Left ventricle myocardium inferior (tissue), 1 donor: Measurements from ENCODE around the gene DNAL1. TPM values are rescaled to one million over a fixed set of nuclear protein-coding genes. Genes with fewer than 3 reads are reported as not detected.

ENCODE experiments used
- DNase-seq: peaks from one replicate; pipeline ENCODE4 v3.0.0-alpha.2; 2020
- H3K27ac ChIP-seq: fragments of 200-600 bp; replicated peaks from 2 replicates; pipeline ENCODE4 v1.8.0; 2021
- H3K27me3 ChIP-seq: fragments of 200-600 bp; 2 replicates; pipeline ENCODE4 v1.8.0; 2021; ENCODE audit warnings: low read depth
- H3K36me3 ChIP-seq: fragments of 200-600 bp; 2 replicates; pipeline ENCODE4 v1.8.0; 2021
- H3K4me1 ChIP-seq: fragments of 200-600 bp; 2 replicates; pipeline ENCODE4 v1.8.0; 2021
- H3K4me3 ChIP-seq: fragments of 200-600 bp; 2 replicates; pipeline ENCODE4 v1.8.0; 2021; ENCODE audit warnings: mild to moderate bottlenecking, moderate library complexity
- H3K9me3 ChIP-seq: fragments of 200-600 bp; replicated peaks from 2 replicates; pipeline ENCODE4 v1.8.0; 2021
- CTCF ChIP-seq: fragments of 200-600 bp; IDR thresholded peaks from 2 replicates; pipeline ENCODE4 v1.8.0; 2021; ENCODE audit warnings: antibody characterized with exemption, mild to moderate bottlenecking, borderline replicate concordance
- intact Hi-C: fragments of 100-400 bp; cut with micrococcal nuclease; formaldehyde crosslinking; loops from one replicate; pipeline ENCODE4 v1.11.0; 2022
- total RNA-seq: library from RNA; stranded (reverse); fragmentation: NEBNext Ultra II Directional; extraction: Animal tissue kit (Norgen Biotek cat#: 25700); gene quantifications from one replicate; pipeline ENCODE4 v1.2.1, GENCODE V29; 2021
- donor health status: DM: no; HTN: yes; CAD: no; lungs with severe emphysema.

DNAL1 gene
- total RNA-seq, 1 donor from 2014 or later: 15.2 TPM

DNA sequence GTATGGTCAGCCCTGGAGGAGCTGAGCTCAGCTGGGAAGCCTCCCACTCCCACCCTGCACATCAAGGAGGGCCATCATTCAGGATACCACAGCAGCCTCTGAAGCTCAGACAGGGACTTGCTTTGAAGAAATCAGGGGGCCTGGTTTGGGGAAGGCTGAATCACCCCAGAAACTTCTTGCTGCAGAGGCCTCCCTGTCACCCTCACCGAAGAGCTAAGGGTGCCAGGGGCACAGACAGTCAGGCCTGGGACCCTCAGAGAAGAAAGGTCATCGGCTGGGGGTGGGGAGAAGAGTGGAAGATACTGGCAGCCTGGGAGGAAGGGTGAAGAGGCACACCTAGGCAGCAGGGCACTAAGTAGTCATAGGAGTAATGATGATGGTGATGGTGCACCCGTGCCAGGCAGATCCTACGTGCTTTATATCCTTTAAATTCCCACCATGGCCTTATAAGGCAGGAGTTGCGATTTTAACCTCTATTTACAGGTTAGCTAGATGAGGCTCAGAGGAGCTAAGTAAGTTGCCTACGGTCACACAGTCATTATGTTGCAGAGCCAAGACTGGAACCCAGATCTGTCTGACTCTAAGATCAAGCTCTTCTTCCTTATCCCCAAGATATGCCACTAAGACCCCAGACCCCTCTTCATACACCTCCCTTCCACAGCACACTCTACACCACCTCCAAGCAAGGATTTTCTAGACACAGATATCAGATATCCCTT is 97.9 kb downstream of the DNAL1 start:
- Histone ChIP-seq H3K4me1 (peaks cover 98% of the 10 kb centered on the region), H3K9me3 (no peaks in the 10 kb centered on the region), H3K36me3 (peaks cover 21% of the 10 kb centered on the region), H3K4me3 (peak overlapping the region; percentile 51), H3K27me3 (no peaks in the 10 kb centered on the region), H3K27ac (peak overlapping the region; percentile 100)
- TF ChIP-seq CTCF: no peak
- intact Hi-C loops: no loop called here
- no peak for DNase-seq

DNA sequence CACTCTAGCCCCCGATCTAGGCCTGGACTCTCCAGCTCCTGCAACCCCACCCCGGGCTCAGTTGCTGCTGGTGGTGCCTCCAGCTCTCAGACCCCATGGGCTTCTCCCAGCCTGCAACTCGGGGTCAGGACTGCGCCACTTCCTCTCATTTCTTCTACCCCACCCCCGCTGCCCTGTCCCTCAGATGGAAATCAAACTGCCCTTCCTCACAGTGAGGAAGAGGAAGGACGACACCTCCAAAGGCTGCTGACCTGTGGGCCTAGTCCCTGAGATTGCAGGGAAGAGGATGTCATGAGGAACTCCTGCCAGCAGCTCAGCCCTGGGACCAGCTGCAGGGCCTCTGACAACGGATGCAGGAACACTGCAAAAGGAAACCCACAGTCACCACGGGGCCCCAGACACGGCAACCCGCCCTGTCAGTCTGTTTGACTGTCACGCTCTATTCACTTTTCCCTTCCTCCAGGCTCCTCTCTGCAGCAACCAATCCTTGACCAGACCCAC is 98.7 kb downstream of the DNAL1 start:
- intact Hi-C loops: no loop called here
- peak; percentile 56 for DNase-seq
- H3K27me3 ChIP-seq: no peaks in the 10 kb centered on the region
- TF ChIP-seq CTCF: no peak
- no peaks in the 10 kb centered on the region for H3K9me3 ChIP-seq
- peak overlapping the region; percentile 12 for H3K4me3 ChIP-seq
- H3K36me3 ChIP-seq: peaks cover 15% of the 10 kb centered on the region
- peaks cover 100% of the 10 kb centered on the region for H3K4me1 ChIP-seq
- H3K27ac ChIP-seq: peak overlapping the region; percentile 100

DNA sequence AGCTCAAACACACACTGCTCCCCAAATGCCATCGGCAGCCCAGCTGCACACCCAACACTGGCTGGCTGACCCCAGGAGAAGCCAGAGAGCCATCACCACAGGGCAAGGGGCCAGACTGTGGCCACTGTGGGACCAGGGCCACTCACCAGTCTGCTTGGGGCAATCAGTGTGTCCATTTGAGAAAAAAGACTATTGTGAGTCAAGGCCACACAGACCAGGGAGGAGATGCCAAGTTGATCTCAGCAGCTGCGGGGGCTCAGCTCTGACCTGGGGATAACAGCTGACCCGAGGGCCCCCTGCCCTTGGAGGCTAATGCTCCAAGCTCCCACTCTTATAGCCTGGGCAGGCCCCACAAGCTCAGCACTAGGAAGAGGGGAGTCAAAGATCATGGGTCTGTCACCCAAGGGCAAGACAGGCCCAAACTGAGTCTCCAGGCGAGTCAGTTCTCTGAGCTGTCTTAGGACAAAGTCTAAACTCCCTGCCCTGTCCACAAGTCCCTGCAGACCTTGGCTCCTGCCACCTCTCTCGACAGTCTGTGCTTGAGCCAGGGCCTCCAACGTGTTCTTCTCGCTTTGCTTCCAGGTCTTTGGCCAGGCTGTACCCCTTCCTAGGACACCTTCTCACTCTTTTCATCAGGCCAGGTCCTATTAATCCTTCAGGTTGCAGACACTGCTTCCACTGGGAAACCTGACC is 99.5 kb downstream of the DNAL1 start:
- Histone ChIP-seq H3K27ac (peak overlapping the region; percentile 100), H3K9me3 (no peaks in the 10 kb centered on the region), H3K27me3 (no peaks in the 10 kb centered on the region), H3K36me3 (peaks cover 6% of the 10 kb centered on the region), H3K4me3 (peak overlapping the region; percentile 12), H3K4me1 (peaks cover 100% of the 10 kb centered on the region)
- DNase-seq: no peak
- no peak for TF ChIP-seq CTCF
- intact Hi-C loops: no loop called here

- TF ChIP-seq CTCF: no peak
- Histone ChIP-seq H3K4me3 (no peak overlapping the region), H3K9me3 (no peaks in the 10 kb centered on the region), H3K36me3 (no peaks in the 10 kb centered on the region), H3K27me3 (no peaks in the 10 kb centered on the region), H3K27ac (peak overlapping the region; percentile 100), H3K4me1 (peaks cover 100% of the 10 kb centered on the region)
- intact Hi-C loops: no loop called here
- no peak for DNase-seq
Measured at GRCh38 chr14:73744874-73745529, 100.2 kb downstream of the DNAL1 start.

DNA sequence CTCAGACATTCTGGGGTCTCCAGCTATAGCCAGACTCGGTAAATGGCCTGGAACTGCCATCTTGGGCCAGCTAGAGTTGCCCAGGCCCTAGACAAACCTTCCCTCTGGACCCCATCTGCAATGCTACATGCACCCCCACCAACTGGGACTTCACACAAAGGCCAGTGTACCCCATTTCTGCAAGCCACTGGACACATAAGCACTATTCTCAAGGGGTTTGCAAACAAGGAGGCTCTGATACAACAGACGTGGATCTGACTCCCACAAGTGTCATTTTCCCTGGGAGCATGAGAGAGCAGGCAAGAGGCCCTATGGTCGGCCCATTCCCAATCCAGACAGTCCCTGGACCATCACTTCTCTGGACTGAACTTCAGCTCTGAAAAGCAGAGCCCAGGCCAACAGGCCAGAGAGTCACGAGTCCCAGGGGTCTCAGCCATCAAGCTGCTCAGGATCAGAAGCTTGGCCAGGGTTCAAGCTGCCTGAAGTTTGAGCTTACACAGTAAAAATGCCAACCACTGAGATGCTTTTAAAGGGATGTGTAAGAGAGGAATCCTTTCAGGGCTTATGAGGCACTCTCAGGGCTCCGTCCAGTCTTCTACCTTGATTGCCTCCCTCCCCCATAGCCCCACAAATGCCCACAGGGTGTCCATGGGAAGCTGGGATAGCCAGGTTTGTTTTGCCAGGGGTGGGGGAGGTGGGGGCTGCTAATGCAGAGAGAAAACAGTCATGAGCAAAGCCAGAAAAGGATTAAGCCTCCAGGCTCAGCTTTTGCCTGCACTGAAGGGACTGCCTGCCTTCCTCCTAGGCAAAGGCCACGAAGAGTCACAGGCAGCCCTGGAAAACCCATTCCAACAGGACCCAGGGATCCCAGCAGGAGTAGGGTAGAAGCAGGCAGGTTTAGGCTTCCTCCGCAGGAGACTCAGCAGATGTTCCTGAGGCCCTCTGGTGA is 101.1 kb downstream of the DNAL1 start:
- DNase-seq: no peak
- Histone ChIP-seq H3K4me1 (peaks cover 100% of the 10 kb centered on the region), H3K27me3 (no peaks in the 10 kb centered on the region), H3K9me3 (no peaks in the 10 kb centered on the region), H3K36me3 (no peaks in the 10 kb centered on the region), H3K4me3 (no peak overlapping the region), H3K27ac (peak overlapping the region; percentile 100)
- no peak for TF ChIP-seq CTCF
- intact Hi-C loops: no loop called here
